Astrocyte of the cerebellum (primary cell): Measurements from ENCODE around the gene STRADA.

Source experiments
- DNase-seq: peaks from one replicate; pipeline ENCODE4 v3.0.0-alpha.2; 2011; ENCODE audit warnings: low read depth
- H3K4me3 ChIP-seq: 2 replicates; pipeline ENCODE4 v1.5.1; 2011; ENCODE audit warnings: mild to moderate bottlenecking, low read depth, low read length, moderate library complexity
- CTCF ChIP-seq: IDR thresholded peaks from 2 replicates; pipeline ENCODE4 v1.5.1; 2012; ENCODE audit warnings: low read length, low read depth, moderate library complexity, mild to moderate bottlenecking; ENCODE audit errors: missing control alignments
- in situ Hi-C: cut with HindIII; loops from 2 replicates; pipeline ENCODE4 v1.10.0; 2017; ENCODE audit warnings: low sequenced_read_pairs

Gene STRADA

DNA sequence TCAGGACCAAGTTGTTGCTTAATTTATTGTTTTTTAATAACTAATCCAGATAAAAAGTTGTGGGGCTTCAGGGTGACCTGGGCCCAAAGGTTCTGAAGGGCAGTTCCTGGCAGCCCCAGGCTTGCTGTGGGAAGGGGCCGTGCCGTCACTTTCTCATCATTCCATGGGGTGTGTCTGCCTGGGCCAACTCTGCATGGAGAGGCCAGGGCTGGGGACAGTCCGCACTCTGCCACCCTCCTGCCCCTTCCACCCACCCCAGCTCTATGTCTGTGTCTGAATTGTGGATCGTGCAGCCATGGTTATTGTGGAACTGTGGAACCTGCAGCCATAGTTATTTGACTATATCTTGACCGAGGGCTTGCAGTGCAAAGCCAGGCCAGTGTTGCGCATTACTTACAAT lies 45.7 kb downstream of the STRADA start:
- H3K4me3 ChIP-seq, result no peak overlapping the region
- DNase-seq, result no peak
- in situ Hi-C loops, result no loop called here
- TF ChIP-seq CTCF, result no peak

GRCh38 chr17:63694950-63695773 lies 46.4 kb downstream of the STRADA start:
- TF ChIP-seq CTCF, result no peak
- no peak overlapping the region for H3K4me3 ChIP-seq
- no peak for DNase-seq
- in situ Hi-C loops, result no loop called here

GRCh38 chr17:63694229-63694949 lies 47.2 kb downstream of the STRADA start:
- no peak for TF ChIP-seq CTCF

GRCh38 chr17:63693411-63694113 lies 48.0 kb downstream of the STRADA start:
- DNase-seq, result no peak
- no peak for TF ChIP-seq CTCF
- in situ Hi-C loops, result no loop called here
- no peak overlapping the region for H3K4me3 ChIP-seq

More at GRCh38 chr17:63694229-63694949, 47.2 kb downstream of the STRADA start:
- DNase-seq, result no peak
- in situ Hi-C loops, result no loop called here
- H3K4me3 ChIP-seq, result no peak overlapping the region

GRCh38 chr17:63692195-63692816 lies 49.3 kb downstream of the STRADA start:
- in situ Hi-C loops, result no loop called here
- DNase-seq, result no peak
- TF ChIP-seq CTCF, result no peak
- no peak overlapping the region for H3K4me3 ChIP-seq

DNA sequence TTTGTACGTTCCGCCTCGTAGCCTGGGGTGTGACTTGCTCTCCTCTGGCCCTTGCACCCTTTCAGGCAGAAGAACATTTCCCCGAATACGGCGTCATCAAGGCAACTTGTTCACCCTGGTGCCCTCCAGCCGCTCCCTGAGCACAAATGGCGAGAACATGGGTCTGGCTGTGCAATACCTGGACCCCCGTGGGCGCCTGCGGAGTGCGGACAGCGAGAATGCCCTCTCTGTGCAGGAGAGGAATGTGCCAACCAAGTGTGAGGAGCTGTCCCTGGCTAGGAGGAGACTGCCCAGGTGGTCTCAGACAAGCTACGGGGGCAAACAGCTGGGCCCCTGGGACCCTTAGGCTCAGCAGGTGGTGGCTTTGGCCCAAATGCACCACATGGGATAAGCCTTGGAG lies 52.1 kb downstream of the STRADA start:
- in situ Hi-C loops, result no loop called here
- no peak for DNase-seq
- no peak for TF ChIP-seq CTCF
- H3K4me3 ChIP-seq, result no peak overlapping the region
